MCF 10A (cell line): ENCODE data around the gene TEPSIN. TPM values are rescaled to one million over a fixed set of nuclear protein-coding genes. Genes with fewer than 3 reads are reported as not detected.

ENCODE experiments used
- Bru-seq: library from RNA; stranded (reverse); fragments of 400-500 nt; gene quantifications from one replicate; lab custom pipeline; 2021; lab: Mats Ljungman, UMichigan
- BruChase-seq, 2 experiments: library from RNA; stranded (reverse); fragments of 400-500 nt; gene quantifications; one replicate each; lab custom pipeline; 2021; lab: Mats Ljungman, UMichigan
- BruUV-seq: library from RNA; stranded (reverse); fragments of 400-500 nt; replicated peaks from 2 replicates; lab custom pipeline; 2021; lab: Mats Ljungman, UMichigan
- CTCF ChIA-PET: fragments of 300-600 bp; sonication (Branson Sonifier 250); formaldehyde crosslinking; extraction: SDS; loops from one replicate; lab custom pipeline; 2021; ENCODE audit warnings: antibody characterized with exemption, inconsistent platforms; lab: Yijun Ruan, JAX
- POLR2A ChIA-PET: fragments of 300-600, 350-650 bp; sonication (Branson Sonifier 250); formaldehyde crosslinking; extraction: SDS; loops from one replicate; lab custom pipeline; 2020; ENCODE audit warnings: antibody characterized with exemption, inconsistent platforms; lab: Yijun Ruan, JAX
- DNase-seq: peaks from one replicate; pipeline ENCODE4 v3.0.0-alpha.2; 2018; ENCODE audit not compliant: unreplicated experiment
- H3K27ac Mint-ChIP-seq: one replicate; pipeline ENCODE4 v1.8.0; 2022; ENCODE audit warnings: mild to moderate bottlenecking, low read depth, mixed read lengths; ENCODE audit not compliant: unreplicated experiment
- H3K27me3 Mint-ChIP-seq: one replicate; pipeline ENCODE4 v1.8.0; 2022; ENCODE audit warnings: mixed read lengths; ENCODE audit not compliant: insufficient read depth, unreplicated experiment
- H3K36me3 Mint-ChIP-seq: one replicate; pipeline ENCODE4 v1.8.0; 2022; ENCODE audit warnings: mild to moderate bottlenecking, moderate library complexity, mixed read lengths; ENCODE audit not compliant: insufficient read depth, unreplicated experiment
- H3K4me1 Mint-ChIP-seq: one replicate; pipeline ENCODE4 v1.8.0; 2022; ENCODE audit warnings: mixed read lengths; ENCODE audit not compliant: insufficient read depth, unreplicated experiment
- H3K4me3 Mint-ChIP-seq: one replicate; pipeline ENCODE4 v1.8.0; 2022; ENCODE audit warnings: mild to moderate bottlenecking, moderate library complexity, mixed read lengths; ENCODE audit not compliant: unreplicated experiment
- H3K9me3 Mint-ChIP-seq: one replicate; pipeline ENCODE4 v1.8.0; 2022; ENCODE audit warnings: mixed read lengths; ENCODE audit not compliant: unreplicated experiment
- CTCF ChIP-seq: fragments of 200-600 bp; IDR thresholded peaks from one replicate; pipeline ENCODE4 v1.8.0; 2022; ENCODE audit warnings: antibody characterized with exemption, mild to moderate bottlenecking; ENCODE audit not compliant: unreplicated experiment
- intact Hi-C: fragments of 100-400 bp; cut with micrococcal nuclease; formaldehyde crosslinking; loops from 2 replicates; pipeline ENCODE4 v1.14.1; 2022
- long read RNA-seq: library from polyadenylated mRNA; stranded (forward); transcript quantifications from one replicate; pipeline ENCODE4 v2.0.0, GENCODE V29; 2022
- total RNA-seq: library from RNA; stranded (reverse); gene quantifications from 2 replicates; pipeline ENCODE4 v1.2.3, GENCODE V29; 2022

Gene TEPSIN
- 23.4 and 27.4 TPM in 2 replicates for total RNA-seq
- Bru-seq, nascent RNA: percentile 48 among the genes with signal in this experiment
- BruChase-seq, experiment 1, labeled RNA remaining after a 6-hour chase: percentile 51 among the genes with signal in this experiment
- percentile 56 among the genes with signal in this experiment for BruChase-seq, experiment 2, labeled RNA remaining after a 2-hour chase
- long read RNA-seq, transcript TEPSIN-213 (13 exons, 1,782 nt): major isoform, 7 of 17 reads
- long read RNA-seq, partial matches to known transcripts: 2 of 17 reads
- long read RNA-seq, other reads (novel, unspliced or antisense): 6 of 17 reads

DNA sequence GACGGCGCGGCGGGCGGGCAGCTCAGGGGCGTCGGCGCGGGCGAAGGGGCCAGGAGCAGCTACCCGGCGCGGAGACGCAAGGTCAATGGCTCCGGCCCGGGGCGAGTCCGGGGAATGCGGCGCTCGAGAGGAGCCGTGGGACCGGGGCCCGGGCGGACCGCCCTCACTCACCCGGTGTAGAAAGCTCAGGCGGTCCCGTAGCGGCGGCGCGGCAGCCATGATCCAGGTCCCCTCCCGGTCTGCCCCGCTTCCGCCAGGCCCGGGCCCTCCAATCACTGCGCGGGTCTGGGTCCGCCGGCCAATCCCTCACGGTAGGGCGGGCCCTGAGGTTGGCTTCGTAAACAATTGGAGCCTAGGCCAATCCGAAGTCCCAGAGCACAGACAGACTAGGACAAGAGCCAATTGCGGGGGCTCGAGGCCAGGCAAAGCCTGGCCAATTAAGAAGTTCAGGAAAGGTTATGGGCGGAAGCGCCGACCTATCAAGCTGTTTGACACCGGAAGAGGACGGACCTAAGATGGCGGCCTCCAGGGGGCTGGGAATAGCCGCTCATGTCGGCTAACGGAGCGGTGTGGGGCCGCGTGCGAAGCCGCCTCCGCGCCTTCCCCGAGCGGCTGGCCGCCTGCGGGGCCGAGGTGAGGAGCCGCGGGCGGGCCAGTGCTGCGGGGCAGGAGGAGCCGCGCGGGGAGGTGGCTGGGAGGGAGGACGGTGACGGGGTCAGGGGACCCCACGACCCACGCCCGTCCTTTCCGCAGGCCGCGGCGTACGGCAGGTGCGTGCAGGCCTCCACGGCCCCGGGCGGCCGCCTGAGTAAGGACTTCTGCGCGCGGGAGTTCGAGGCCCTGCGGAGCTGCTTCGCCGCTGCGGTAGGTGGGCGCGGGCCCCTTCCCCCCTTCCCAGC is at the start of gene TEPSIN, which contains the start of gene NDUFAF8:
Gene TEPSIN (minus strand): TSS at position 241 of the 899 bp plus-strand sequence. CDS start 22 bp downstream, at position 219.
Gene NDUFAF8 (plus strand): TSS at position 504 of the 899 bp plus-strand sequence. CDS start 46 bp downstream, at position 550.
- ChIA-PET POLR2A (interaction anchor here (0.6 to 3.3 kb wide), 40 partner anchors 8 to 812 kb away, joined by 3 to 15 read pairs (median 4); partner anchors contain the start of genes ACTG1, ARL16, BAHCC1 and CEP131), CTCF (interaction anchor here (0.6 to 1.5 kb wide), 6 partner anchors 14 to 367 kb away, joined by 3 read pairs; partner anchors contain the start of gene CEP131)
- Mint-ChIP-seq H3K4me3 (peak within 1 kb of the TSS; percentile 84), H3K27ac (peak within 1 kb of the TSS; percentile 87), H3K9me3 (no peaks in the 10 kb centered on the region), H3K36me3 (peaks cover 35% of the 10 kb centered on the region), H3K27me3 (no peaks in the 10 kb centered on the region), H3K4me1 (peaks cover 24% of the 10 kb centered on the region)
- no peak for TF ChIP-seq CTCF
- intact Hi-C loops: no loop called here
- peak; percentile 100 for DNase-seq
- no TSS peak for BruUV-seq

GRCh38 chr17:81287741-81288430 is 49.0 kb upstream of the TEPSIN start:
- CTCF ChIA-PET: interaction anchor here (0.6 kb wide), 2 partner anchors 78 to 107 kb away, joined by 3 read pairs; no protein-coding TSS in a partner anchor
- Mint-ChIP-seq H3K36me3 (peaks cover 42% of the 10 kb centered on the region), H3K4me1 (peaks cover 4% of the 10 kb centered on the region), H3K27ac (no peak overlapping the region), H3K4me3 (no peak overlapping the region), H3K27me3 (no peaks in the 10 kb centered on the region), H3K9me3 (no peaks in the 10 kb centered on the region)
- POLR2A ChIA-PET: no interaction called here
- intact Hi-C loops: no loop called here
- BruUV-seq: no TSS peak
- no peak for DNase-seq
- TF ChIP-seq CTCF: no peak

DNA sequence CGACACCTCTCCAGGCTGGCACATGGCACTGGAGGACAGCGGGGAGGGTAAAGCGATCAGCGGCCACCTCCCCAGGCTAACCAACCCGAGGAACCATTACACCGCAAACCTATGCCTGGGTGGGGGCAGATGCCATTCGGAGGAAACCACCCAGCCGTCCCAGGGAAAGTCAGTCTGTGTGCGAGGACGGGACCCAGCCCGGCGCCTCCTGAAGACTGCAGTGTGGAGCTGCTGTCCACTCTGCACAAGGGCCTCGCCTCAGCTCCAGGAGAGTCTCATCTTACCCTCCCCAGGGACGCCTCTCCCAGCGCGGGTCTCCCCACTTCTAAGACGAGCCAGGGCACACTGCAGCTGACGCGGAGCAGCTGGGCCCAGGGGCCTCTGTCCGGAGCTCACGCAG is 48.3 kb upstream of the TEPSIN start:
- no peak for TF ChIP-seq CTCF
- H3K4me1 Mint-ChIP-seq: peaks cover 4% of the 10 kb centered on the region
- no peaks in the 10 kb centered on the region for H3K27me3 Mint-ChIP-seq
- ChIA-PET POLR2A (no interaction called here), CTCF (interaction anchor here (0.6 to 0.9 kb wide), 2 partner anchors 22 to 79 kb away, joined by 3 read pairs; no protein-coding TSS in a partner anchor)
- no peaks in the 10 kb centered on the region for H3K9me3 Mint-ChIP-seq
- peaks cover 42% of the 10 kb centered on the region for H3K36me3 Mint-ChIP-seq
- no peak overlapping the region for H3K4me3 Mint-ChIP-seq
- intact Hi-C loops: no loop called here
- no peak for DNase-seq
- H3K27ac Mint-ChIP-seq: no peak overlapping the region
- BruUV-seq: no TSS peak
